Panc1 (cell line): ENCODE results near the gene C8A.

Experiments
- CTCF ChIP-seq: fragments of 450-650 bp; IDR thresholded peaks from 2 replicates; pipeline ENCODE4 v1.5.1; 2017; ENCODE audit warnings: mild to moderate bottlenecking
- POLR2AphosphoS5 ChIP-seq: IDR thresholded peaks from 2 replicates; pipeline ENCODE4 v1.6.1; 2012; ENCODE audit warnings: mild to moderate bottlenecking, low read depth, low read length, moderate library complexity

GRCh38 chr1:56910441-56910985, 55.9 kb downstream of the C8A start:
- TF ChIP-seq CTCF (no peak), POLR2AphosphoS5 (no peak)
